Measurements from ENCODE around the gene TNFRSF12A. TPM values are rescaled to one million over a fixed set of nuclear protein-coding genes. Genes with fewer than 3 reads are reported as not detected.

TNFRSF12A gene
- total and polyA plus RNA-seq, 9 of the 15 experiments (the other 6 are each of a cell fraction or from before 2014, with no cell fraction given): 0.41 to 61.8 (median 26.5) TPM

DNA sequence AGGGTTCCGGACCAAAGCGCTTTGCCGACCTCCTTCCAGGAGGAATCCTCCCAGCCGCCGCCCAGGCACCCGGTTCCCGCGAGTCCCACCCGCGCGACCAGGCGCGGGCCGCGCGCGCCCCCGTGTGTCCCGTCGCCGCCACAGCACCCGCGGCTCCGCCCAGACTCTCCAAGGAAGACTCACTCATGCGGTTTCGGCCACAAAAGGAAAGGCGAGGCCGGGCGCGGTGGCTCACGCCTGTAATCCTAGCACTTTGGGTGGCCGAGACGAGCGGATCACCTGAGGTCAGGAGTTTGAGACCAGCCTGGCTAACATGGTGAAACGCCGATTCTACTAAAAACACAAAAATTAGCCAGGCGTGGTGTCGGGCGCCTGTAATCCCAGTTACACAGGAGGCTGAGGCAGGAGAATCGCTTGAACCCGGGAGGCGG is 36.4 kb upstream of the TNFRSF12A start (continued):
- TF ChIP-seq, protein P1, sequence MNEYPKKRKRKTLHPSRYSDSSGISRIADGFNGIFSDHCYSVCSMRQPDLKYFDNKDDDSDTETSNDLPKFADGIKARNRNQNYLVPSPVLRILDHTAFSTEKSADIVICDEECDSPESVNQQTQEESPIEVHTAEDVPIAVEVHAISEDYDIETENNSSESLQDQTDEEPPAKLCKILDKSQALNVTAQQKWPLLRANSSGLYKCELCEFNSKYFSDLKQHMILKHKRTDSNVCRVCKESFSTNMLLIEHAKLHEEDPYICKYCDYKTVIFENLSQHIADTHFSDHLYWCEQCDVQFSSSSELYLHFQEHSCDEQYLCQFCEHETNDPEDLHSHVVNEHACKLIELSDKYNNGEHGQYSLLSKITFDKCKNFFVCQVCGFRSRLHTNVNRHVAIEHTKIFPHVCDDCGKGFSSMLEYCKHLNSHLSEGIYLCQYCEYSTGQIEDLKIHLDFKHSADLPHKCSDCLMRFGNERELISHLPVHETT (CRISPR knock-in tag; conservative IDR thresholded peaks at IDR 0.05 in 1 of 2, IDR thresholded peaks at IDR 0.05 in 1 of 2): 0 out of 4 replicates have a peak, but pooled peaks of 1 of the 2 experiments have one; percentile 25
- TF ChIP-seq RB1 (IDR thresholded peaks at IDR 0.05; ENCODE audit: low read depth): peak; percentile 99
- peak; percentile 21; the same call in 1 of the 2 replicates for TF ChIP-seq THRAP3 (IDR thresholded peaks at IDR 0.05; ENCODE audit: borderline replicate concordance)
- TF ChIP-seq L3MBTL2 (IDR thresholded peaks at IDR 0.05): peak; percentile 88
- peak; percentile 92 for TF ChIP-seq CHD2 (IDR thresholded peaks at IDR 0.05; ENCODE audit: low read depth, low read length)
- peak; percentile 85; the same call in 1 of the 2 replicates for TF ChIP-seq ESRRA (IDR thresholded peaks at IDR 0.05; ENCODE audit: borderline replicate concordance, low read depth)
- TF ChIP-seq TFAP4 (CRISPR knock-in tag; IDR thresholded peaks at IDR 0.05; ENCODE audit: borderline replicate concordance): peak; percentile 54; the same call in 1 of the 2 replicates
- no peak for TF ChIP-seq ETV6 (IDR thresholded peaks at IDR 0.05; ENCODE audit: borderline replicate concordance in 1 of 2, low read depth in 2 of 2, low read length in 1 of 2)
- TF ChIP-seq ETV6 (CRISPR knock-in tag; IDR thresholded peaks at IDR 0.05; ENCODE audit: borderline replicate concordance): 0 out of 2 replicates have a peak, but pooled peaks have one; percentile 63
- peak in 1 of 2 experiments; percentile 62; a peak in 1 of 4 replicates for TF ChIP-seq SRF (CRISPR knock-in tag; IDR thresholded peaks at IDR 0.05)
- peak in 1 of 2 experiments; percentile 37; a peak in 1 of 4 replicates for TF ChIP-seq NONO (IDR thresholded peaks at IDR 0.05; ENCODE audit: low read depth in 2 of 2, low read length in 1 of 2)
- TF ChIP-seq CREM (IDR thresholded peaks at IDR 0.05; ENCODE audit: low read depth): peak; percentile 49; the same call in 1 of the 2 replicates
- peak; percentile 18; the same call in 1 of the 2 replicates for TF ChIP-seq LARP7 (IDR thresholded peaks at IDR 0.05)
- peak in 2 of 3 experiments; percentile 6 to 38 for TF ChIP-seq YY1 (IDR thresholded peaks at IDR 0.05; ENCODE audit: borderline replicate concordance in 1 of 3, control insufficient read depth in 1 of 3, extremely low read depth in 1 of 3, insufficient read depth in 3 of 3, insufficient read length in 1 of 3, insufficient replicate concordance in 2 of 3, low read depth in 1 of 3, low read length in 2 of 3)
- peak in 1 of 2 experiments; percentile 36; a peak in 2 of 4 replicates for TF ChIP-seq RCOR1 (IDR thresholded peaks at IDR 0.05; ENCODE audit: borderline replicate concordance in 1 of 2, low read depth in 2 of 2, low read length in 2 of 2)
- peak; percentile 68; the same call in 1 of the 2 replicates for TF ChIP-seq SAFB (IDR thresholded peaks at IDR 0.05; ENCODE audit: borderline replicate concordance, low read depth, low read length)
- no peak for TF ChIP-seq TEAD2 (tag; IDR thresholded peaks at IDR 0.05)
- no peak for TF ChIP-seq ZNF778 (CRISPR knock-in tag; IDR thresholded peaks at IDR 0.05)
- TF ChIP-seq RNF2 (IDR thresholded peaks at IDR 0.05): 0 out of 2 replicates have a peak, but pooled peaks have one; percentile 41
- no peak for TF ChIP-seq PPARD (CRISPR knock-in tag; IDR thresholded peaks at IDR 0.05)
- no peak for TF ChIP-seq ZNF253 (CRISPR knock-in tag; conservative IDR thresholded peaks at IDR 0.05)
- TF ChIP-seq CCNT2 (IDR thresholded peaks at IDR 0.05; ENCODE audit: borderline replicate concordance, extremely low read depth, insufficient read length, low read depth, low read length): peak; percentile 84
- TF ChIP-seq, protein P2, sequence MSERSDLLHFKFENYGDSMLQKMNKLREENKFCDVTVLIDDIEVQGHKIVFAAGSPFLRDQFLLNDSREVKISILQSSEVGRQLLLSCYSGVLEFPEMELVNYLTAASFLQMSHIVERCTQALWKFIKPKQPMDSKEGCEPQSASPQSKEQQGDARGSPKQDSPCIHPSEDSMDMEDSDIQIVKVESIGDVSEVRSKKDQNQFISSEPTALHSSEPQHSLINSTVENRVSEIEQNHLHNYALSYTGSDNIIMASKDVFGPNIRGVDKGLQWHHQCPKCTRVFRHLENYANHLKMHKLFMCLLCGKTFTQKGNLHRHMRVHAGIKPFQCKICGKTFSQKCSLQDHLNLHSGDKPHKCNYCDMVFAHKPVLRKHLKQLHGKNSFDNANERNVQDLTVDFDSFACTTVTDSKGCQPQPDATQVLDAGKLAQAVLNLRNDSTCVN (CRISPR knock-in tag; IDR thresholded peaks at IDR 0.05): no peak
- TF ChIP-seq NRF1 (conservative IDR thresholded peaks at IDR 0.05 in 1 of 2, IDR thresholded peaks at IDR 0.05 in 1 of 2): peak in 1 of 2 experiments; percentile 42; a peak in 2 of 4 replicates
- no peak for TF ChIP-seq CAMTA2 (CRISPR knock-in tag; conservative IDR thresholded peaks at IDR 0.05)

Measured in K562 (cell line).